ENCODE measurements around the gene RHBG.
"Not testable (repeated sequence)": the region's sequence is repeated elsewhere in the genome, so short reads cannot be mapped to it uniquely, and the experiment has no call there.

Gene RHBG

GRCh38 chr1:156338180-156338976, 30.6 kb upstream of the RHBG start, which contains the start of the genes CCT3 and TSACC:
CCT3 (minus strand) TSS chr1:156338292; CDS start chr1:156338184, 108 bp downstream.
TSACC (plus strand) TSS chr1:156338526; CDS start chr1:156339758, 1,232 bp downstream.
- peak; percentile 99 for DNase-seq (ENCODE audit: low spot score)
- TF ChIP-seq CTCF (IDR thresholded peaks at IDR 0.05), result no peak
- H3K4me3 ChIP-seq, result peak within 1 kb of the TSS; percentile 81
- H3K27ac ChIP-seq, result peak within 1 kb of the TSS; percentile 43 to 88

- TF ChIP-seq CTCF (IDR thresholded peaks at IDR 0.05), result no peak
- Histone ChIP-seq H3K27ac (no peak overlapping the region), H3K4me3 (no peak overlapping the region)
- no peak for DNase-seq (ENCODE audit: low spot score)
Observed at GRCh38 chr1:156342166-156342955, 26.6 kb upstream of the RHBG start.

- Histone ChIP-seq H3K4me3 (no peak overlapping the region), H3K27ac (no peak overlapping the region)
- DNase-seq (ENCODE audit: low spot score), result no peak
- no peak for TF ChIP-seq CTCF (IDR thresholded peaks at IDR 0.05)
Observed at GRCh38 chr1:156344409-156344808, 24.6 kb upstream of the RHBG start.

GRCh38 chr1:156346035-156346434, 23.0 kb upstream of the RHBG start:
- DNase-seq (ENCODE audit: low spot score); H3K27ac ChIP-seq: not testable (repeated sequence)

GRCh38 chr1:156346636-156347035, 22.4 kb upstream of the RHBG start:
- TF ChIP-seq CTCF (IDR thresholded peaks at IDR 0.05), result no peak
- no peak for DNase-seq (ENCODE audit: low spot score)
- H3K27ac ChIP-seq, result no peak overlapping the region
- H3K4me3 ChIP-seq, result no peak overlapping the region

More at GRCh38 chr1:156346035-156346434, 23.0 kb upstream of the RHBG start:
- H3K4me3 ChIP-seq, result not testable (repeated sequence)

- no peak for TF ChIP-seq CTCF (IDR thresholded peaks at IDR 0.05)
- no peak for DNase-seq (ENCODE audit: low spot score)
Observed at GRCh38 chr1:156347331-156347730, 21.7 kb upstream of the RHBG start.

GRCh38 chr1:156352481-156352880, 16.5 kb upstream of the RHBG start:
- H3K4me3 ChIP-seq; H3K27ac ChIP-seq; DNase-seq (ENCODE audit: low spot score): not testable (repeated sequence)

More at GRCh38 chr1:156347331-156347730, 21.7 kb upstream of the RHBG start:
- Histone ChIP-seq H3K27ac (no peak overlapping the region), H3K4me3 (no peak overlapping the region)

All from coronary artery (tissue), 2 donors.